Subcutaneous adipose tissue (tissue), 4 donors: ENCODE data around the gene NEK10. TPM values are rescaled to one million over a fixed set of nuclear protein-coding genes. Genes with fewer than 3 reads are reported as not detected.

ENCODE experiments used
- CTCF ChIP-seq: fragments of 450-650 bp; IDR thresholded peaks from one replicate; pipeline ENCODE4 v1.5.1; 2016; ENCODE audit warnings: low read depth, mild to moderate bottlenecking, control low read depth, antibody characterized with exemption, moderate library complexity
- total RNA-seq, 4 donors: library from RNA; depleted of rRNA; stranded (reverse); fragments of >200 nt; gene quantifications; one replicate each; pipeline ENCODE4 v1.1.0, GENCODE V29; 2016

The NEK10 gene
- total RNA-seq, 4 donors from 2014 or later, result 0.44 to 2.6 (median 1.1) TPM

DNA sequence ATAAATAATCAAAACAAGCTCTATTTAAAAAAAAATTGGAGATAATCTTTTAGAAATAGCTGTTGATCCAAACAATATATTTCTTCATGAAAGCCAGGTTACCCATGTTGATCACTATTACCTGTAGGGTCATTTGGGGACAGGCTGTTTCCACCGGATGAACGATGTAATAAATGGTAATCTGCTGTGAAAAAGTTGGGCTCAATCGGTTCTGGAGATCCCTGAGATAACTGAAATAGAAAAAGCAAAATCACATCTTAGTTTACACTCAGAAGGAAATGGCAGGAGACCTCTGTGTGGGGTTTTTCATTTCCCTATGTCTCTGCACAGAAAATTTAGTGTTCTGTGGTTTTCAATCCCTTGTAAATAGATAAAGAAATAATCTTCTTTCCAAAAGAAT is 249.5 kb downstream of the NEK10 start:
- no peak for TF ChIP-seq CTCF

- no peak for TF ChIP-seq CTCF
Observed at GRCh38 chr3:27115352-27115751, 253.8 kb downstream of the NEK10 start.

DNA sequence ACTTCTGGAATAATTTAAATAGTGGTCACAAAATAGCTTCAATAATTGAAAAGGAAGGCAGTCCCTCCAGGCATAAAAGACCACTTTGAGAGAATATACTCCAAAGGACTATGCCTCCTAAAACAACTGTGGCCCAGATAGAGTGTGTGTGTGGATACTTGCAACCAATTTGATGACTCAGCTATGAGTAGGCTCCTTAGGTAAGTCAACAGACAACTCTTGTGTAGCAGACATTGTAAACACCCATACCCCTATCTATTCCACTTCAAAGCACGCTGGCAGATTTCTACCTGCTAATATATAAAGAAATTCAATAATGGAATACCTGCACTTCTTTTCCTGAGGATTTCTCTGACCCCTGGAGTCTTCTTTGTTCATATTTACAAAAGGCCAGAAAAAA is 254.5 kb downstream of the NEK10 start:
- no peak for TF ChIP-seq CTCF

DNA sequence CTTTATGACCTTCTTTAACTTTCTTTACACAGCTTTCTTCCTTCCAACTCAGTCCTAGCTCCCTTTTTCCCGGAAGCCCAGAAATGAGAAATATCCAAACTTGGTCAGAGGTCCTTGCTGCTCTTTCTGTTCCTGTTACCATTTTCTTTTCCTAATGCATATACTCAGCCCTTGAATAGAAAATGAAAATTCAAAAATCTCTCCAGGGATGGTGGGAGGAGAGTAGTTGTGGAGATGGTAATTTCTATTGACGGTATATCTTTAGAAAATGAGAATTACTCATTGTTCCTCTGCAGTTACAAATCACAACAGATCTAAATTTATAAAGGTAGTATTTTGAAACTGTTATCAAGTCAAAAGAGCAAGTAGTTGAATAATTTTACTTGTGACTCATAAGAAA is 255.1 kb downstream of the NEK10 start:
- TF ChIP-seq CTCF, result no peak

GRCh38 chr3:27110020-27110419 is 259.2 kb downstream of the NEK10 start:
- TF ChIP-seq CTCF, result no peak

DNA sequence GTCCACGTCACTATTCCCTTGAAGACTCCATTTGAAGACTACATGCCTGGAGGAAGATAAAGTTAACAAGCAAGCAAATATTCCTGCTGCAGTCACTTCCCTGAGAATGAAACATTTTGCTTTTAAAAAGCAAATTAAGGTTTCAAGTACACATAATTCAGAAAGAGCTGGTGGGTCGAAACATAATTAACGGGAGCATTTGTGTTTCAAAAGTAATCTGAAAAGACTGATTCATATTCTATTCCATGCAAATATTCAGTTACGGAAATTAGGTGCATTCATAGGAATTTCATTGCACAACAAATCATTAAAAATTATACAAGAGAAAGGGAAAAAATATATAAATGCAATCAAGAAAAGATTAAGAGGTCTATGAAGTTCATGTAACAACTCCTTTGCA is 260.9 kb downstream of the NEK10 start:
- TF ChIP-seq CTCF, result no peak

- TF ChIP-seq CTCF, result no peak
Observed at GRCh38 chr3:27105904-27106303, 263.3 kb downstream of the NEK10 start.
